ENCODE measurements around the gene ASCC3.

GRCh38 chr6:100906325-100906724 lies 25.2 kb upstream of the ASCC3 start:
- TF ChIP-seq POLR2AphosphoS5 (IDR thresholded peaks at IDR 0.05) (no peak), CTCF (IDR thresholded peaks at IDR 0.05) (no peak)
